Breast epithelium (tissue), 3 donors: Measurements from ENCODE around the gene PSG7.
"Not testable (repeated sequence)": the region's sequence is repeated elsewhere in the genome, so short reads cannot be mapped to it uniquely, and the experiment has no call there.

Experiments used
- POLR2A ChIP-seq: fragments of 450-650 bp; IDR thresholded peaks from one replicate; pipeline ENCODE4 v1.6.1; 2016; ENCODE audit warnings: antibody characterized with exemption, mild to moderate bottlenecking, moderate library complexity
- TF ChIP-seq, protein P1 (sequence below), 3 donors: fragments of 450-650 bp; IDR thresholded peaks; one replicate each; pipeline ENCODE4 v1.5.1; 2016 to 2017; ENCODE audit warnings: antibody characterized with exemption in 3 of 3, mild to moderate bottlenecking in 3 of 3, moderate library complexity in 3 of 3

GRCh38 chr19:42920971-42921370 lies 16.0 kb downstream of the PSG7 start:
- not testable (repeated sequence) for TF ChIP-seq POLR2A
- TF ChIP-seq, protein P1, sequence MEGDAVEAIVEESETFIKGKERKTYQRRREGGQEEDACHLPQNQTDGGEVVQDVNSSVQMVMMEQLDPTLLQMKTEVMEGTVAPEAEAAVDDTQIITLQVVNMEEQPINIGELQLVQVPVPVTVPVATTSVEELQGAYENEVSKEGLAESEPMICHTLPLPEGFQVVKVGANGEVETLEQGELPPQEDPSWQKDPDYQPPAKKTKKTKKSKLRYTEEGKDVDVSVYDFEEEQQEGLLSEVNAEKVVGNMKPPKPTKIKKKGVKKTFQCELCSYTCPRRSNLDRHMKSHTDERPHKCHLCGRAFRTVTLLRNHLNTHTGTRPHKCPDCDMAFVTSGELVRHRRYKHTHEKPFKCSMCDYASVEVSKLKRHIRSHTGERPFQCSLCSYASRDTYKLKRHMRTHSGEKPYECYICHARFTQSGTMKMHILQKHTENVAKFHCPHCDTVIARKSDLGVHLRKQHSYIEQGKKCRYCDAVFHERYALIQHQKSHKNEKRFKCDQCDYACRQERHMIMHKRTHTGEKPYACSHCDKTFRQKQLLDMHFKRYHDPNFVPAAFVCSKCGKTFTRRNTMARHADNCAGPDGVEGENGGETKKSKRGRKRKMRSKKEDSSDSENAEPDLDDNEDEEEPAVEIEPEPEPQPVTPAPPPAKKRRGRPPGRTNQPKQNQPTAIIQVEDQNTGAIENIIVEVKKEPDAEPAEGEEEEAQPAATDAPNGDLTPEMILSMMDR (IDR thresholded peaks at IDR 0.05): not testable (repeated sequence)
